SIG-M5 treated with dmso at 0.1 percent for 504 hours (cell line): Measurements from ENCODE around the gene PTPRK.

Experiments
- DNase-seq: peaks from one replicate; lab custom pipeline; 2025; ENCODE audit not compliant: unreplicated experiment; lab: John Stamatoyannopoulos, UW

The PTPRK gene

GRCh38 chr6:128520436-128521281 is at the start of gene PTPRK:
Gene PTPRK (minus strand): TSS chr6:128520599. CDS start chr6:128520358, 241 bp downstream.
- DNase-seq: peak; percentile 67

GRCh38 chr6:128567029-128567428 is 46.6 kb upstream of the PTPRK start:
- no peak for DNase-seq

DNA sequence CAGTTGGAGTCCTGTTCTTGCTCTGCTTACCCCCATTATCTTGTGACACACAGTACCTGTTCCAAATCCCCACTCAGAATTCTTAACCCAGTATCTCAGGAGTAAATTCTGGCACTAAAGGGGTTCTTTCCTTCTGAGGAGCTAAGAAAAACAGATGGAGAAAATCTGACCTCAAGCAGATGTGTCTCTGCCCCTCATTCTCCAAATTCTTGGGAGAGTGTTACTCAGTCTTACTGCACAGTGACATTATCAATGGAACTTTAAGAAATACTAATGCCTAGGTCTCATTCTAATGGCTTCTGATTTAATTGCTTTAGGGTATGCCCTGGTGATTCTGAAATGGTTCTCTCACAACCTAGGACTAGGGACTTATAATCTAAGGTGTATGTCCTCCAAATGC is 40.6 kb upstream of the PTPRK start:
- no peak for DNase-seq

DNA sequence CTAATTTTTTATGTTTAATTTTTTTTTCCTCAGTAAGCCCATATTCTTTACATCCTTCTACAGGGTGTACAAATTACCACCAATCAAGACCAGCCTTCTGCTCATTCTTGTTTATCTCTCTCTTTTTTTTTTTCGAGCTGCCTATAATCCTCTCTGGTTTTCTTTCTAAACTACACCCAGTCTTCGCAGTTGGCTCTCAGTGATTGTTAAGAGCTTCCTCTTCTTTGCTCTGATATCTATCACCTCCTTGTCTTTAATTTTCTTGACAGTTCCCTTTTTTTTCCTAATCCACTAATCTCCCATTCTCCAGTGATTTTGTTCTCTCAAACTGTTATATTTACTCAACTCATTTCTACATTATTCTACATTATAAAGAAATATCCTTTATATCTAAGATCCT is 38.5 kb upstream of the PTPRK start:
- no peak for DNase-seq

- no peak for DNase-seq
These were observed 37.6 kb upstream of the PTPRK start for GRCh38 chr6:128558021-128558420.

DNA sequence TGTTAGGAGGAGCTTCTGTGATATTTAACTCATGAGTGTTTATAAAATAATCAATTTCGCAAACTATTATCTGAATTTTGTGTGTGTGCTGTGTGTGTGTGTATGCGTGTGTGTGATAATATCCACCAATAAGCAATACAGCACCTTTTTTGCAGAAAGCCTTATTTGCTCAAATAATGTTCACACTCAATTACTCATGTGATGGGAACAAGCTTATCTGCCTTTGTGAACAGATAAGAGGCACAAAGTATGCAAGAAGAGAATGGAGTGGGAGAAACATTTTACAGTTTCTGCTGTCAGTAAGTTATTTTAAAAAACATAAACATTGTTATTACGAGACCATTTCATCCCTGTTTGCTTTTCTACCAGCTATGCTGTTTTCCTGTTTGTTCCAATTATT is 36.7 kb upstream of the PTPRK start:
- no peak for DNase-seq

GRCh38 chr6:128554302-128554701 is 33.9 kb upstream of the PTPRK start:
- DNase-seq: no peak

DNA sequence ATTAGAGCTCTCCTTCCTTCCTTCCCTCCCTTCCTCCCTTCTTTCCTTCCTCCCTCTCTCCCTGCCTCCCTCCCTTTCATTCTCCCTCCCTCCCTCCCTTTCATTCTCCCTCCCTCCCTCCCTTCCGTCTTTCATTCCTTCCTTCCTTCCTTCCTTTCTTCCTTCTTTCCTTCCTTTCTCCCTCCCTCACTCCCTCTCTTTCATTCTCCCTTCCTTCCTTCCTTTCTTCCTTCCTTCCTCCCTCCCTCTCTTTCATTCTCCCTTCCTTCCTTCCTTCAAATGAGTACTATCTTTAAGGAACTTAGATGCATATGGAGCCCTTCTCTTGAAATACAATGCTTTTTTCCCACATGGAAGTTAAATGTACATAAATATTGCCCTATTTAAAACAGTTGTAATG is 20.9 kb upstream of the PTPRK start:
- DNase-seq: no peak

DNA sequence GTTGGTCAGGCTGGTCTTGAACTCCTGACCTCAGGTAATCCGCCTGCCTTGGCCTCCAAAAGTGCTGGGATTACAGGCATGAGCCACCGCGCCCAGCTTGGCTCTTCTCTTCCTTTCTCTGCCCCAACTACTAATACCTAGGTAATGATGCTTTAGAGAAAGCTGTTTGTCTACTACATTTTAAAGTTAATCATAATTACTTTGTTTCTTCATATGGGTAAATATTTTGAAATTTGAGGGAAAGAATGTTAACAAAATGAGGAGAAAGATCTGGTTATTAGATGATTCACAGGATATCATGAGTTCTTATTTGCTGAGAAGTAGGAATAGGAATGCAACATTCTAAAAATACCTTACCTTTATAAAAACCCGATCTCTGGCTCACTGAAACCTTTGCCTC is 18.4 kb upstream of the PTPRK start:
- no peak for DNase-seq

DNA sequence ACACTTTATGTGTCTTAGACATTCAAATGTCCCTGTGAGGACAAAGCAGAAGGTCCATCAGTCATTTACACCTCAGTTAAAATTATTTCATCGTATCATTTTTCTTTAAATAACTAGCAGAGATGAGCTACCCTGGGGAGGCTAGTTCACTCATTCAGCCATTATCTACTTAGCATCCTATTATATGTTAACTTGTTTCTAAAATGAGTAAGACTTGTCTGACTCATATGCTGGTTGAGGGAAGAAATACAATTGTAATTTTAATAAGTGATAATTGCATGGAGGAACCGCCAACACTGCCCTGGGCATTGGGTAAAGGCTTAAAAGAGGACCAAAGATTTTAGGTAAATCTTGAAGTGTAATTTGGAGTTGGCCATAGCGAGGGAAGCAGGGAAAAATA is 12.4 kb upstream of the PTPRK start:
- DNase-seq: no peak

DNA sequence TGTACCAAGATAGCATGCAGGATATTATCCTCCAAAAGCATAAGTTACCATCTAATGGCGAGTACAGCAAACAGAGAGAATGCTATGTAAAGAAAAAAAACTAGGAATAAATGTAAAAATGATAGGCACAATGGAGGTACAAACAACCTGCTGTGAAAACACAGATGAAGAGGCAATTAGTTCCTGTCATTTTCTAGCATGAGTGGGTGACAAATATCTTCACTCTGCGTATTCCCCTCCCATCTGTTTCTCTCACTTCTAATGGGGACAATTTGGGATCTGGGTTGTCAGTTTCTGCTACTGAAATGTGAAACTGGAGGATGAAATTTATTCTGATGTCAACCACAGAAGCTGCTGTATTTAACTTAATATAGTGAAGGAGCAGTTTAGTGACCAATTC is 11.7 kb upstream of the PTPRK start:
- DNase-seq: no peak

DNA sequence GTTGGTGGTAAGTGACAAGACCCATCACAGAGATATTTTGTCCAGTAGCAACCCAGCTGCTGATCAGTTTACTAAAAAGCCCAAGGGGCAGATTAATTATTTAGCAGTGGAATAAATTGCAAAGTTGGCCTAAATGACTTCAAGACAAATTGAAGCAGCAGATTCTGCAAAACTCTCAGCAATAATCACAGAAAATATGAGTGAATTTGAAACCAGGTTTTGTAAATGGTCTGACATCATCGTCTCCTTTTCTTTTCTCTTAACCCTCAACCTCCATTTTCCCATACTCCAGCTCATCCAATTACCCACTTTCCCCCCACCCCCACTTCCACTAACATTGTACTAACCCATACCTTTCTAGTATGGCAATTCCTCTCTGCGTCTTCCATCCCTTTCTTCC is 11.3 kb upstream of the PTPRK start:
- no peak for DNase-seq

DNA sequence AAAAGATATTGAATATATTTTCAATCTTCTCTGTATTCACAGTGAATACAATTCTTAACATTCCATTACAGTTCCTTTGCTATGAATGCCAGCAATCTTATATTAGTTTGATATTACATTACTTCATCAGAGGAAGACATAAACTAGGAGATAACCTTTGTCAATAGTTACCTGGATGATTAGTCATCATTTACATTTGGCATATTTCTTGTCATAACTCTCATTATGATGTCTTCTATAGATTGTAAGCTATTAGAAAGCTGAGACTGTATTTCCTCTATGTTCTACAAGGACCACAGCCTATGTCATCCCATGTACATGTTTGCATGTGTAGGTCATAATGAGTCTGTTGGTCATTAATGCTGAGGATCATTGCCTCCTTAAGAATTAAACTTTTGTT is 7.8 kb upstream of the PTPRK start:
- no peak for DNase-seq

- DNase-seq: no peak
These were observed 7.0 kb upstream of the PTPRK start for GRCh38 chr6:128527375-128527774.

DNA sequence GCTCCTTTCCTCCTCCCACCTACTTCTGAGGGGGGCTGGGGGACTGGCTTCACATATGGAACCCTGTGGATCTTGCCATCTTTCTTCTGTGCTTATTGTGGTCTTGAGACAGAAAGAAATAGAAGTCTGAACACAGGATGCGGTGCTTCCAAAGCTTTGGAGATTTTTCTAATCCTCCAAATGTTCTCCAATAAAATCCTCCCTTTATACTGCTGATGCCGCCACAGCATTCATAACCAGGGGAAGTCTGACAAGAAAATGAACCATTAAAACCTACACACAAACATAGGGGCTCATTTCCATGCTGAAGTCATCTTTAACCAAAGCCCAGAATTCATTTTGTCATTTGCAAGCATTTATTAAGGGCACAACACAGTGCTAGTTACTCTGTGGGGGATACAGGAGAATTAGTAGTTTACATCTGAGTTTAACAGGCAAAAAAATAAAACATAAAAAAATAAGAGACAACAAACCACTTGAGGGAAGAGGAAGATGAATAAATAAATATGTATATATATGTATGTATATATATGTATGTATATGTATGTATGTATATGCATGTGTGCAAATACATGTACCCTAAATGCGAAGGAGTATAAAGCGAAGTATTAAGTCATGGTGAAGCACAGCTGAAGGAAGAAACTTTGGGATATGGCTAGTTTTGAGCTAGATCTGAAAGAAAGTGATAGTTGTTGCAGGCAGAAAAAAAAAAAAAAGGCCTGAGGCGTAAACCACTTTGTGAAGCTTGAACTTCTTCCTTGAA is 5.9 kb upstream of the PTPRK start:
- no peak for DNase-seq

- DNase-seq: no peak
These were observed 5.0 kb upstream of the PTPRK start for GRCh38 chr6:128525406-128525805.

DNA sequence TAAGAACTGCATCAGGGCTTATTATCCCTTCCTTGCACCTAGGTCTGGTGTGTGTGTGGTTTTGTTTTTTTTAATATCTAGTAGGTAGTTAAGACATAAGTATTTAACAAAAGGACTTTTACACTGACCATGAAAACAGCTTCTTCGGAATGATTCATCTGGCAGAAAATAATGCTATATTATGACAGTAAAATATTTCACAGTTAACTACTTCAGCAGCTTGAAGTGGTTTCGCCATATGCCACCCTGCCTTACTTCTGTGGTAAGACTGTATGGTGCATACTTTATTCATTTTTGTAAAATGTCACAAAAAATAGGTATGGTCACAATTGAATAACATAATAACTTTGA is 858 bp upstream of the PTPRK start:
- DNase-seq: no peak

DNA sequence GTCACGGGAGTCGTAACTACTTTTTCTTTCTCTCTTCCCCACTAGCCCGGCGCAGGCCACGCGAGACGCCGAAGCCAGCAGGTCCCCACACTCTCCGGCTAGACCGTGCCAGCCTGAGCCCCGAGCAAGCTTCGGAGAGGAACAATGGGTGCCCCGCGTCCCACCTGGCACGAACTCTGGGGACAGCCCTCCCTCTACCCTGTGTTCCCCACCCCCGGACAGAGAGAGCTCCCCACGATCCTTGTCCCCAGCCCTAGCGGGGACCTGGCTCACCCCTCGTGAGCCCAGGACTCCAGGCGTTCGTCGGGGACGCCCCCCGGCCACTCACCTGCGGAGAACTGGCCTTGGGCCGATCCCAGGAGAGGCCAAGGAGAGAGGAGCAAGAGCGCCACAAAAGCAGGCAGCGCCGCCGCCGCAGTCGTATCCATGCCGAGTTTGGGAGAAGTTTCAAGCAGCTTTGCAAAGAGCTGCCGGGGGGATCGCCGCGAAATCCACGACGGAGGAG is 416 bp downstream of the PTPRK start:
- DNase-seq: no peak

GRCh38 chr6:128519132-128519930 is 1.1 kb downstream of the PTPRK start:
- no peak for DNase-seq

DNA sequence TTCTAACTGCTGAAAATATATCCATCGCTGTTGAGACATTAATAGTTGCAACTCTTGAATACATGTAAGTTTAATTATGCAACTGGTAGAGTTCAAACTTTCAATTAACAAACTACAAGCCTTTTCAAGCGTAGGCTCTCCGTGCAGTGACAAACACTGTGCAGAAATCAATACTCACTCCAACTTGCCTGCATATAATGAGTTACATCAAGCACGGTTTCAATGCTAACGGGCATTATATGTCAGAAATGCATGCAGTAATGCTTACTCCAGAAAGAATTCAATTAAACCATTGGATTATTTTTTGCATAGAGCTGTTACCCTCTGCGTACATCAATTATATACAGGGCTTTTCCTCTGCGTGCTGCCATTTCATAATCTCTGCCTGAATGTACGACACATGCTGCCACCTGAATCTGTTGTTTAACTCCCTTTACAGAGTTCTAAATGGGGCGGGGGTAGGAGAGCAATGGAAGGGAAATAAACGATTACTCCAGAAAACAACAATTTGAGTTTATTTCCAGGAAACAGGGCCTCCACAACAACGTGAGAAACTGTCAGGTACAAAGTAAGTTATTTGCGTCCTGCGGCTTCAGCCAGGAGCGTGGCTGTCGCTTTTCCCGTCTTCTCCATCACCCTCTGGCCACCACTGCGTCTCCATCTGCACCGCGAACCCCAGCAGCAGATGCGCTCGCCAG is 1.8 kb downstream of the PTPRK start:
- DNase-seq: no peak

DNA sequence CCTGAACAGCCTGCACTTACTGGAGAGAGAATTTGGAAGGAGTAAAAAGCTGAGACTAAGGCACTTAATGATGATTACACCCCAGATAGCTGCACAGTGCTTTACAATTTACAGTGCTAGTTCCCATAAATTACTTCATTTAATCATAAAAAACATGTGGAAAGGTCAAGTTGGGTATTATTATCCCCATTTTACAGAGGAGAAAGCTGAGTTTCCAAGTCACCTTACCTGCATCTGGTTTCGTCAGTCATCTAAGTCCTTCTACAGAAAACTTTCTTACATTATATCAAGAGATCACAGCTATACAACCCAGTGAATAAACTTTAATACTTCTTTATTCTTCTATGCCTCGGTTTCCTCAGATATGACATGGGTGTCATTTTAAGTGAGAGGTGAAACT is 3.3 kb downstream of the PTPRK start:
- DNase-seq: no peak
